GM12875 (cell line): Measurements from ENCODE around the gene B3GNT3.

Experiments
- H3K4me3 ChIP-seq: one replicate; pipeline ENCODE4 v1.5.1; 2011; ENCODE audit warnings: low read depth, low read length, control low read depth
- CTCF ChIP-seq: IDR thresholded peaks from 2 replicates; pipeline ENCODE4 v1.5.1; 2011; ENCODE audit warnings: low read depth, mild to moderate bottlenecking, control low read depth, inconsistent platforms, low read length, moderate library complexity, borderline replicate concordance; ENCODE audit not compliant: insufficient read depth

B3GNT3 gene

GRCh38 chr19:17757125-17757524 lies 37.8 kb upstream of the B3GNT3 start:
- no peak for TF ChIP-seq CTCF
- no peak overlapping the region for H3K4me3 ChIP-seq

DNA sequence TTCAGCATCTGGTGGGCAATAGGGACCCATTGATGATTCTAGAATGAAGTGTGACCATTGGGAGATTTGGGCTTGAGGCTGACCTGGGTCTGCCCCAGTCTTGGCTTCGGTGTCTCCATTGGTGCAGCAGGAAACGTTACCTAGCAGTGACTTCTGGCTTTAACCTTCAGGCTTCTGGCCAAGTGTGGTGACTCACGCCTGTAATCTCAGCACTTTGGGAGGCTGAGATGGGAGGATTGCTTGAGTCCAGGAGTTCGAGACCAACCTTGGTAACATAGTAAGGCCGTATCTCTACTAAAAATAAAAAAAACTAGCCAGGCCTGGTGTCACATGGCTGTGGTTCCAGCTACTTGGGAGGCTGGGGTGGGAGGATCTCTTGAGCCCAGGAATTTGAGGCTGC lies 36.4 kb upstream of the B3GNT3 start:
- no peak for TF ChIP-seq CTCF
- H3K4me3 ChIP-seq: no peak overlapping the region

- TF ChIP-seq CTCF: no peak
- H3K4me3 ChIP-seq: no peak overlapping the region
Measured at GRCh38 chr19:17761148-17761547, 33.8 kb upstream of the B3GNT3 start.

GRCh38 chr19:17762505-17763229 lies 32.3 kb upstream of the B3GNT3 start:
- no peak for TF ChIP-seq CTCF
- H3K4me3 ChIP-seq: no peak overlapping the region

DNA sequence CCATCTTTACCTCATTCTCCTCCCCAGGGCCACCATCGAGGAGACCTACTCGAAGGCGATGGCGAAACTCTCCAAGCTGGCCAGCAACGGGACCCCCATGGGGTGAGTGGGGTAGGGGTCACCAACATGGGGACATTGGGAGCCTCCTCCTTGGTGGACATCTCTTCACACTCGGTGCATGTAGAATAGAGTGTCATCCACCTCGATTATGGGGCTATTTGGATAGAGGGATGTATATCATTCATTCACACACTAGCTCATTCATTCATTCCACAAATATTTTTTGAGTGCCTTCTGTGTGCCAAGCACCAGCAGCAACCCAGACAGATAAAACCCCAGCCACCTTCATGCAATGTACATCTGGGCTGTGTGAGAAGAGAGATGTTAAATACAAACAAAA lies 30.6 kb upstream of the B3GNT3 start:
- H3K4me3 ChIP-seq: no peak overlapping the region
- no peak for TF ChIP-seq CTCF

DNA sequence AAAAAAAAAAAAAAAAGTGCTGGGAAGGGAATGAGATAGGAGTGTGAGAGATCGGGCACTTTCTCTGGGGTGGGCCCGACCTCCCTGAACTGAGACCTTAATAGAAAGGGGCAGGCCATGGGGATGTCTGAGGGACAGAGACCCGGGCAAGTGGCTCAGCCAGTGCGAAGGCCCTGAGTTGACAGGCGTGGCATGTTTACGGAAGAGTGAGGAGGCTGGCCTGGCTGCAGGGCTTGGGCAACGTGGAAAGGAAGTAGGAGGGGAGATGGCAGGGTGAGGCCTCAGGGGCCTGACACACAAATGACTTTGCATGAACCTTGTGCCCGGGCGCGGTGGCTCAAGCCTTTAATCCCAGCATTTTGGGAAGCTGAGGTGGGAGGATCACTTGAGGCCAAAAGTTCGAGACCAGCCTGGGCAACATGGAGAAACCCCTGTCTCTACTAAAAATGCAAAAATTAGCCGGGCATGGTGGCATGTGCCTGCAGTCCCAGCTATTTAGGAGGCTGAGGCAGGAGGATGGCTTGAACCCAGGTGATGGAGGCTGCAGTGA lies 29.8 kb upstream of the B3GNT3 start:
- no peak for TF ChIP-seq CTCF
- H3K4me3 ChIP-seq: no peak overlapping the region

DNA sequence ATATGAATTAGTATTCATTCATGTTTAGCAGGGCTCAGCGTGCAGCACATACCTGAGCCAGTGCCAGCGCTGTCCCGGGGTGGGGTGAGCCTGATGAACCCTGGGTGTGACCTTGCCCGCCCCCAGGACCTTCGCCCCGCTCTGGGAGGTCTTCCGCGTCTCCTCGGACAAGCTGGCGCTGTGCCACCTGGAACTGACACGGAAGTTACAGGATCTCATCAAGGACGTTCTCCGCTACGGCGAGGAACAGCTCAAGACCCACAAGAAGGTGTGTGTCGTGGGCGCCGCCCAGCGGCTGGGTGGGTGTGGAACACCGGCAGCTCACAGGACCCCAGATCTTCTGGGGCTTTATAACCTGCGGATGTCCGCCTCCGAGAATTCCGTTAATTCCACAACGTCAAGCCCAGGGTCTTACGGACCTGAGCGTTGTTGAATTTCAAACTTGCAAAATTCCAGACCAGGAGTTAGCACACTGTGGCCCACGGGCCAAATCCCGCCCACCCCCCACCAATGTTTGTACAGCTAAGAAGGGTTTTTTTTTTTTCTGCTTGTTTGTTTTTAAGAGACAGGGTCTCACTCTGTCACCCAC lies 28.3 kb upstream of the B3GNT3 start:
- peak; percentile 95 for TF ChIP-seq CTCF
- H3K4me3 ChIP-seq: no peak overlapping the region
